Progenitor cell of endocrine pancreas (in vitro differentiated cells): ENCODE measurements around the gene SLC39A13. TPM values are rescaled to one million over a fixed set of nuclear protein-coding genes. Genes with fewer than 3 reads are reported as not detected.

ENCODE experiments used
- DNase-seq: peaks from one replicate; pipeline ENCODE4 v3.0.0; 2021; ENCODE audit warnings: low spot score; ENCODE audit not compliant: unreplicated experiment
- H3K27ac Mint-ChIP-seq: 2 replicates; pipeline ENCODE4 v1.8.0; 2021; ENCODE audit warnings: mild to moderate bottlenecking, moderate library complexity, mixed read lengths
- H3K27me3 Mint-ChIP-seq: 2 replicates; pipeline ENCODE4 v1.8.0; 2021; ENCODE audit warnings: mixed read lengths
- H3K36me3 Mint-ChIP-seq: 2 replicates; pipeline ENCODE4 v1.8.0; 2022; ENCODE audit warnings: mixed read lengths; ENCODE audit not compliant: insufficient read depth
- H3K4me1 Mint-ChIP-seq: 2 replicates; pipeline ENCODE4 v1.8.0; 2021; ENCODE audit warnings: low read depth, mixed read lengths
- H3K4me3 Mint-ChIP-seq: 2 replicates; pipeline ENCODE4 v1.8.0; 2021; ENCODE audit warnings: low read depth, mild to moderate bottlenecking, moderate library complexity, mixed read lengths
- H3K9me3 Mint-ChIP-seq: 2 replicates; pipeline ENCODE4 v1.8.0; 2021; ENCODE audit warnings: low read depth, mixed read lengths
- CTCF ChIP-seq: fragments of 200-600 bp; sonication (generic); IDR thresholded peaks from one replicate; pipeline ENCODE4 v1.5.0; 2021; ENCODE audit warnings: antibody characterized with exemption, mild to moderate bottlenecking; ENCODE audit not compliant: unreplicated experiment
- total RNA-seq: library from RNA; stranded (reverse); gene quantifications from 2 replicates; pipeline ENCODE4 v1.2.1, GENCODE V29; 2021

SLC39A13 gene
- total RNA-seq, 1 donor from 2014 or later = 42.4 TPM

GRCh38 chr11:47406896-47407745 is 1.3 kb upstream of the SLC39A13 start:
- Mint-ChIP-seq H3K4me3 (peak overlapping the region; percentile 89), H3K9me3 (no peaks in the 10 kb centered on the region), H3K36me3 (no peaks in the 10 kb centered on the region), H3K27ac (peak overlapping the region; percentile 97), H3K4me1 (peaks cover 13% of the 10 kb centered on the region), H3K27me3 (no peaks in the 10 kb centered on the region)
- DNase-seq = no peak
- no peak for TF ChIP-seq CTCF

- DNase-seq = no peak
- Mint-ChIP-seq H3K27ac (peak overlapping the region; percentile 92), H3K36me3 (peaks cover 1% of the 10 kb centered on the region), H3K4me3 (peak overlapping the region; percentile 89), H3K4me1 (peaks cover 13% of the 10 kb centered on the region), H3K27me3 (no peaks in the 10 kb centered on the region), H3K9me3 (no peaks in the 10 kb centered on the region)
- no peak for TF ChIP-seq CTCF
These were observed 429 bp downstream of the SLC39A13 start for GRCh38 chr11:47408598-47409439.

GRCh38 chr11:47409440-47410369 is 1.3 kb downstream of the SLC39A13 start:
- Mint-ChIP-seq H3K9me3 (no peaks in the 10 kb centered on the region), H3K4me3 (peak overlapping the region; percentile 89), H3K27me3 (no peaks in the 10 kb centered on the region), H3K27ac (no peak overlapping the region), H3K36me3 (peaks cover 1% of the 10 kb centered on the region), H3K4me1 (peaks cover 13% of the 10 kb centered on the region)
- TF ChIP-seq CTCF = no peak
- no peak for DNase-seq

GRCh38 chr11:47410370-47411264 is 2.2 kb downstream of the SLC39A13 start:
- Mint-ChIP-seq H3K4me3 (peak overlapping the region; percentile 19), H3K27me3 (no peaks in the 10 kb centered on the region), H3K4me1 (peaks cover 13% of the 10 kb centered on the region), H3K36me3 (peaks cover 3% of the 10 kb centered on the region), H3K27ac (no peak overlapping the region), H3K9me3 (no peaks in the 10 kb centered on the region)
- DNase-seq = no peak
- TF ChIP-seq CTCF = no peak
